Heart left ventricle (tissue), 13 donors: ENCODE measurements around the gene FSD2.

ENCODE experiments used
- CTCF ChIP-seq, 12 donors: fragments of 200-600 bp; sonication (generic) in 4 of 12; IDR thresholded peaks; one replicate each; pipeline versions ENCODE4 v1.5.0 to v1.8.0; 2018 to 2022; ENCODE audit warnings: antibody characterized with exemption in 12 of 12, mild to moderate bottlenecking in 5 of 12
- POLR2A ChIP-seq, 2 donors: fragments of 450-650 bp; IDR thresholded peaks; one replicate each; pipeline ENCODE4 v1.6.1; 2017; ENCODE audit warnings: antibody characterized with exemption in 2 of 2, mild to moderate bottlenecking in 2 of 2, moderate library complexity in 2 of 2
- donor health status: ischemic (EF 13 %, LVEDD 7.1; RV severe dilation, severe dysfunction).
- donor health status: DM: no; HTN: yes; CAD: no.
- donor health status: DM: no; HTN: no; CAD: no.
- donor health status: ischemic (EF 25% LVEDD 6.9; RV normal size, moderate dysfunction).
- donor health status: ischemic (EF 25% LVEDD 5.7; RV mildly dilated, moderate dysfunction).
- donor health status: ischemic (EF 35%, LVEDD 5.7; RV mildly dilated, moderate dysfunction).
- donor health status: nonischemic (EF 11% LVEDD 7.7; RV severe dilation, severe dysfunction).
- donor health status: DM: yes; HTN: yes; CAD: no.
- donor health status: PGD.
- donor health status: ischemic (EF 29% LVEDD 5.4; RV normal size, mild dysfunction).
- donor health status: nonischemic (EF 23%, LVEDD 6.1; RV moderate dilation, normal function).

- no peak for TF ChIP-seq CTCF (IDR thresholded peaks at IDR 0.05)
- no peak for TF ChIP-seq POLR2A (IDR thresholded peaks at IDR 0.05)
Measured at GRCh38 chr15:82710926-82711490, 94.9 kb downstream of the FSD2 start.
